Urinary bladder (tissue), 4 donors: ENCODE results near the gene ZBED2. TPM values are rescaled to one million over a fixed set of nuclear protein-coding genes. Genes with fewer than 3 reads are reported as not detected.
A peak's percentile ranks its signal among the peaks of the same experiment; 100 is the strongest.
"Not testable (repeated sequence)": the region's sequence is repeated elsewhere in the genome, so short reads cannot be mapped to it uniquely, and the experiment has no call there.

Experiments used
- DNase-seq: peaks from one replicate; pipeline ENCODE4 v3.0.0-alpha.2; 2015; ENCODE audit errors: extremely low spot score
- H3K27ac ChIP-seq: one replicate; pipeline ENCODE4 v1.5.1; 2013; ENCODE audit warnings: low read depth, mild to moderate bottlenecking, moderate library complexity
- H3K36me3 ChIP-seq: one replicate; pipeline ENCODE4 v1.6.1; 2013; ENCODE audit warnings: mild to moderate bottlenecking, moderate library complexity; ENCODE audit not compliant: insufficient read depth
- H3K4me1 ChIP-seq: one replicate; pipeline ENCODE4 v1.6.1; 2013; ENCODE audit warnings: mild to moderate bottlenecking, moderate library complexity; ENCODE audit not compliant: insufficient read depth
- H3K4me3 ChIP-seq: one replicate; pipeline ENCODE4 v1.5.1; 2013; ENCODE audit warnings: low read depth, low read length
- WGBS: extraction: QIAGEN DNeasy Blood & Tissue Kit; methylation state at CpG from one replicate; pipeline ENCODE4 v1.1.7; 2013; 5-methylcytosine and 5-hydroxymethylcytosine counted together
- polyA plus RNA-seq: library from polyadenylated mRNA; stranded (reverse); fragments of 200-250 nt; gene quantifications from one replicate; pipeline ENCODE4 v1.2.3, GENCODE V29; 2013
- total RNA-seq: library from RNA; depleted of rRNA; stranded (reverse); fragments of >200 nt; gene quantifications from one replicate; pipeline ENCODE4 v1.2.3, GENCODE V29; 2014
- donor health status: healthy with polysubstance abuse.
- donor health status: healthy.

Gene ZBED2
- total and polyA plus RNA-seq, 2 donors: 0.04 TPM; not detected in 1

- no peak for DNase-seq
These were observed 17.1 kb downstream of the ZBED2 start for GRCh38 chr3:111577798-111578685.

DNA sequence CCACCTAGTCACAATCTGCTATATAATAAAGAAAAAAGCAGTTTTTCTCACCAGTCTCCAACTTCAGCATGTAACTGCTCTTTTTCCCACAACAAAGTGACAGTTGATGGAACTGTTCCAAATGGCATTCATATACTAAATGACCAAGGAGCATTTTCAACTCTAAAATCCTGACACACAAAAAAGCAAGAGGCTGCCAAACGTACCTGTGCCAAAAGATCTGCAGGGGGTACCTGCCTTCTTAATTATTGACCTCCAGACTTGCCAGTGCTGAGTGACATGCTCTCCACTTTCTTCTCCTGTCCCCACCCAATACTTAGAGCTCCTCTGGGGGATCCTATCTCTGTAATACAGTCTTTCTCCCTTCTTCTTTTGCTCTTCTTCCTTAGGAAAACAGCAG is 18.0 kb downstream of the ZBED2 start:
- Histone ChIP-seq H3K27ac (no peak overlapping the region), H3K4me3 (no peak overlapping the region), H3K4me1 (no peaks in the 10 kb centered on the region), H3K36me3 (no peaks in the 10 kb centered on the region)
- WGBS: 60% methylated on average over 1 of the region's 1 CpG
- DNase-seq: no peak

More at GRCh38 chr3:111577798-111578685, 17.1 kb downstream of the ZBED2 start:
- Histone ChIP-seq H3K27ac (no peak overlapping the region), H3K4me1 (no peaks in the 10 kb centered on the region), H3K4me3 (no peak overlapping the region), H3K36me3 (no peaks in the 10 kb centered on the region)
- 79% methylated on average over 4 of the region's 4 CpGs for WGBS

GRCh38 chr3:111571907-111572460 is 23.2 kb downstream of the ZBED2 start:
- H3K4me3 ChIP-seq: no peak overlapping the region
- WGBS: 95% methylated on average over 6 of the region's 6 CpGs
- no peaks in the 10 kb centered on the region for H3K36me3 ChIP-seq
- no peak for DNase-seq
- no peak overlapping the region for H3K27ac ChIP-seq
- no peaks in the 10 kb centered on the region for H3K4me1 ChIP-seq

DNA sequence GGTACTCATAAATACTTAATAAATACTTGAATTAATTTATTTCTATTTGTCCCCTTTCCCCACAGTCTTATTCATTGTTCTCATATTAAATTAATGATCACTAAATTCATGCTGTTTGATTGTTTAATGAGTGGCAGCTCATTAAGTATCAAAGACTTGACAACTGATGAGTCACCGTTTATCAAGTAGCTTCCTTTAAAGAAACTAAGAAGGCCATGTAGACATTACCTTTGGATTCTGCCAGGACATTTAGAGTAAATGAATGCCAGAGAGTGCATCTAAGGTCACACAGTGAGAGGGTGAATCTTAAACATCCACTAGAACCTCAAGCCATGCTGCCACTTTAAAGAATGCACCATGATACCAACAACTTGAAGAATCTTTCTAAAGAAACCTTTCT is 23.9 kb downstream of the ZBED2 start:
- Histone ChIP-seq H3K27ac (no peak overlapping the region), H3K4me3 (no peak overlapping the region), H3K4me1 (no peaks in the 10 kb centered on the region), H3K36me3 (no peaks in the 10 kb centered on the region)
- DNase-seq: no peak
- WGBS: 94% methylated on average over 1 of the region's 1 CpG

GRCh38 chr3:111570404-111571030 is 24.6 kb downstream of the ZBED2 start:
- H3K4me3 ChIP-seq: no peak overlapping the region
- 96% methylated on average over 12 of the region's 12 CpGs for WGBS
- H3K27ac ChIP-seq: no peak overlapping the region
- no peak for DNase-seq
- no peaks in the 10 kb centered on the region for H3K36me3 ChIP-seq
- no peaks in the 10 kb centered on the region for H3K4me1 ChIP-seq

DNA sequence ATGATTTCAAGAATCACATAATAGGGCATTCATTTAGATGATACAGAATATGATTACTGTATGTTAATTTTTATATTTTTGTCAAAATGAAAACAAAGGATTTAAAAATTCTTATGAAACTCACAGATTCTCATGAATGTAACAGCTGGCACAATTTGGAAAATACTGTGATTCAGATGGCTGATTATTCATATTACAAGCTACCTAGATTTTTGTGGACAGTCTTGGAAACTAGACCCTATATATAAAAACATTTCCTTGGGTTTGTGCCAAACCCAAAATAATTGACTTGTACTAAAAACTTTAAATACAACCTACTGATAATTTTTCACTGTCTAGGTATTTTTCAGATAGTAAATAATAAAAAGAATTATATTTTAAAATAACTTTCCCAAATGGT is 26.2 kb downstream of the ZBED2 start:
- DNase-seq: no peak
- Histone ChIP-seq H3K27ac (no peak overlapping the region), H3K36me3 (no peaks in the 10 kb centered on the region), H3K4me3 (no peak overlapping the region), H3K4me1 (no peaks in the 10 kb centered on the region)

DNA sequence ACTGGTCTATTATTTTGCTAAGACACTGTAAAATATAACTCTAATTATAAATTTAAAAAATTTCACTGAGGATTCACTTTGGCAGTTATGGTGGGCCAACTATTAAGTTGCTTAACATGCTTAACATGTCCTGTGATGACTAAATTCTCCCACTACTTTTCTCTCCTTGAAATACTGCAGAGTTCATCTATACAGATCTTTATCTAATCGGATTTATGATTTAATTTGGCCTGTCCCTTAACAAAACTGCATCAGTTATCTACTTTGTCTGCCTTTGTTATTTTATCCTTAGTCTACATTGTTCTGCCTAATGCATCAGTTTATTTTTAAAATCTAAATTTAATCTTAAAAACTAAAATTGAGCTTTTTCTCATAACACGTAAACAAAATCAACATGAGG is 26.8 kb downstream of the ZBED2 start:
- H3K36me3 ChIP-seq: no peaks in the 10 kb centered on the region
- WGBS: 78% methylated on average over 2 of the region's 2 CpGs
- no peak for DNase-seq
- no peaks in the 10 kb centered on the region for H3K4me1 ChIP-seq
- H3K4me3 ChIP-seq: no peak overlapping the region
- no peak overlapping the region for H3K27ac ChIP-seq

GRCh38 chr3:111566844-111567243 is 28.3 kb downstream of the ZBED2 start:
- WGBS: 57% methylated on average over 2 of the region's 2 CpGs
- H3K4me1 ChIP-seq: no peaks in the 10 kb centered on the region
- no peak overlapping the region for H3K4me3 ChIP-seq
- H3K27ac ChIP-seq: no peak overlapping the region
- H3K36me3 ChIP-seq: no peaks in the 10 kb centered on the region
- no peak for DNase-seq

DNA sequence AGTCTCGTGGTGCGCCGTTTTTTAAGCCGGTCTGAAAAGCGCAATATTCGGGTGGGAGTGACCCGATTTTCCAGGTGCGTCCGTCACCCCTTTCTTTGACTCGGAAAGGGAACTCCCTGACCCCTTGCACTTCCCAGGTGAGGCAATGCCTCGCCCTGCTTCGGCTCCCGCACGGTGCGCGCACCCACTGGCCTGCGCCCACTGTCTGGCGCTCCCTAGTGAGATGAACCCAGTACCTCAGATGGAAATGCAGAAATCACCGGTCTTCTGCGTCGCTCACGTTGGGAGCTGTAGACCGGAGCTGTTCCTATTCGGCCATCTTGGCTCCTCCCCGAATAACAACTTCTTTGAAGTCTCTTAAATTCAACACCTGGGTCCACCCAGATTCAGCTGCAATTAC is 33.2 kb downstream of the ZBED2 start:
- not testable (repeated sequence) for DNase-seq, H3K4me1 ChIP-seq, H3K27ac ChIP-seq, H3K36me3 ChIP-seq, H3K4me3 ChIP-seq
- 91% methylated on average over 16 of the region's 25 CpGs for WGBS

DNA sequence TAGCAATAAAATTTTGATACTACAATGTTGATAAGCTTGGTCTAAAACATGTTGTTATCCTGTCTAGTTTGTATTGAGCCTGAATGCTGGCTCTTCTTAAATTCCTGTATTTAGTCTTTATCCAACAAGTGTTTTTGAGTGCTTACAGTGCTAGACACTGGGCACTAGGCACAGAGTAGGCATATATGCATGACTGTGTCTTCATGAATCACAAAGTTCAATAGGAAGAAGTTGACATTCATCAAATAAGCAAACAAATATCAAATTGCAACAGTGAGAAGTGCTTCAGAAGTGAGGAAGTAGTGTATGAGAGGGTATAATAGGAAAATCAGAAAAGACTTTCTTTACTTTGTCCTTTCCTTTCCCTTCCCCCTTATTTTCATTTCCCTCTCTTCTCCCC is 46.4 kb downstream of the ZBED2 start:
- no peak for DNase-seq
- no peaks in the 10 kb centered on the region for H3K4me1 ChIP-seq
- no peaks in the 10 kb centered on the region for H3K36me3 ChIP-seq
- H3K4me3 ChIP-seq: no peak overlapping the region
- no peak overlapping the region for H3K27ac ChIP-seq

- Histone ChIP-seq H3K4me1 (no peaks in the 10 kb centered on the region), H3K36me3 (no peaks in the 10 kb centered on the region), H3K27ac (no peak overlapping the region), H3K4me3 (no peak overlapping the region)
- 89% methylated on average over 1 of the region's 1 CpG for WGBS
- DNase-seq: no peak
These were observed 47.1 kb downstream of the ZBED2 start for GRCh38 chr3:111548092-111548491.

DNA sequence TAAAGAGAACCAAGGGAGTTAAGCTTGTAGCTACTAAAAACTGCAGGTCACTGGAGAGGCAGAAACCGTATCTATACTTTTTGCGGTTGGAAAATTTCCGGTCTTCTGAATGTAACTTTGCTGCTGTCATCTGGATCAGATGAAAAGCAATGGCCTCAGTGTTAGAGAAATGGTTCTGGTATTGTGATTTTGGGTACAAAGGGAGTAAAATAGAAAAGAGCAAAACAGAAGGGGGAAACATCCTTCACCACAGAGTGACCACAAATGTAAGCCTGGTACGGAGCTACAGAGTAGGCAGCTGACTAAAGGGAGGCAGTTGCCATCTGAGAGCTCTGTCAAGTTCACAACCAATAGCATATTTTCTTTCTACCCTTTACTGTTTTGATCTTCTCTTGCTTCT is 47.5 kb downstream of the ZBED2 start:
- DNase-seq: no peak
- Histone ChIP-seq H3K36me3 (no peaks in the 10 kb centered on the region), H3K4me3 (no peak overlapping the region), H3K27ac (no peak overlapping the region), H3K4me1 (no peaks in the 10 kb centered on the region)
- 84% methylated on average over 4 of the region's 4 CpGs for WGBS

DNA sequence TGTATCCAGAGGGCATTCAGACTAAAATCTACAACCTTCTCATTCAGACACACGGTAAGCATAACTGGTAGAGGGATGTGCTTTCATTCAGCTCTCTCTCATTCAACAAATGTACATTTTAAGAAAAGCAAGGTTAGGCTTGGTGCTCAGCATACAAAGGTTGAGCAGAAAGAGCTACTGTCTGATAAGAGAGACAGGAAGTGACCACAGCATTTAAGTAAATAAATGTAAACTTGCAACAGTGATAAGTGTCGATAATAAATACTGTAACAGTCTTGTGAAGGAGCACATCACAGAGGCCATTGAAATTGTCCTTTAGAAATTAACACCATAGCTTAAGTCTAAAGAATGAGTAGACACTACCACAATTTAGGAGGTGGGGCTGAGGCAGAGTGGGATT is 49.8 kb downstream of the ZBED2 start:
- H3K27ac ChIP-seq: peak overlapping the region; percentile 5
- no peak for DNase-seq
- no peak overlapping the region for H3K4me3 ChIP-seq
- 71% methylated on average over 2 of the region's 2 CpGs for WGBS
- no peaks in the 10 kb centered on the region for H3K36me3 ChIP-seq
- H3K4me1 ChIP-seq: no peaks in the 10 kb centered on the region
